CD14-positive monocyte (primary cell): ENCODE results near the gene SUGCT. TPM values are rescaled to one million over a fixed set of nuclear protein-coding genes. Genes with fewer than 3 reads are reported as not detected.

ENCODE experiments used
- DNase-seq, 3 donors: peaks; one replicate each; pipeline ENCODE4 v3.0.0-alpha.2; 2011 to 2022
- H2AFZ ChIP-seq: 2 replicates; pipeline ENCODE4 v1.6.0; 2012; ENCODE audit warnings: mild to moderate bottlenecking, low read depth, low read length, inconsistent platforms; ENCODE audit not compliant: insufficient read depth, poor library complexity, severe bottlenecking
- H3K27ac ChIP-seq, 2 donors: 1 replicate in 1 of 2; 2 replicates in 1 of 2; pipeline ENCODE4 v1.5.1; 2012 to 2013; ENCODE audit warnings: low read length in 2 of 2, control low read depth in 1 of 2, inconsistent platforms in 1 of 2, low read depth in 1 of 2, mild to moderate bottlenecking in 1 of 2
- H3K27me3 ChIP-seq, 2 donors: one replicate each; pipeline versions ENCODE4 v1.6.0 to v1.6.1; 2011 to 2013; ENCODE audit warnings: low read length in 2 of 2; ENCODE audit not compliant: control insufficient read depth in 2 of 2, insufficient read depth in 2 of 2
- H3K36me3 ChIP-seq, 2 donors: replicated peaks in 1 of 2; 1 replicate in 1 of 2; 2 replicates in 1 of 2; pipeline versions ENCODE4 v1.5.1 to v1.6.1; 2012 to 2013; ENCODE audit warnings: low read length in 2 of 2, control low read depth in 1 of 2, inconsistent platforms in 1 of 2, mild to moderate bottlenecking in 1 of 2; ENCODE audit not compliant: insufficient read depth in 2 of 2, control insufficient read depth in 1 of 2
- H3K4me1 ChIP-seq, 2 donors: 1 replicate in 1 of 2; 2 replicates in 1 of 2; pipeline versions ENCODE4 v1.5.1 to v1.6.1; 2012 to 2013; ENCODE audit warnings: low read length in 2 of 2, control low read depth in 1 of 2, inconsistent platforms in 1 of 2, mild to moderate bottlenecking in 1 of 2, moderate library complexity in 1 of 2; ENCODE audit not compliant: insufficient read depth in 2 of 2, control insufficient read depth in 1 of 2
- H3K4me2 ChIP-seq: replicated peaks from 2 replicates; pipeline ENCODE3; 2012; ENCODE audit warnings: low read length, moderate library complexity, mild to moderate bottlenecking; ENCODE audit not compliant: poor library complexity, severe bottlenecking; ENCODE audit errors: extremely low read depth
- H3K4me3 ChIP-seq, 3 experiments: fragments of 200-600 bp in 1 of 3; sonication (generic) in 1 of 3; replicated peaks in 1 of 3; 1 replicate in 2 of 3; 2 replicates in 1 of 3; pipeline ENCODE4 v1.5.1; 2011 to 2013; ENCODE audit warnings: low read length in 3 of 3, mild to moderate bottlenecking in 3 of 3, control low read depth in 2 of 3, low read depth in 2 of 3, inconsistent platforms in 1 of 3, moderate library complexity in 1 of 3
- H3K79me2 ChIP-seq: 2 replicates; pipeline ENCODE4 v1.6.0; 2012; ENCODE audit warnings: mild to moderate bottlenecking, control low read depth, inconsistent platforms, low read length, moderate library complexity; ENCODE audit not compliant: insufficient read depth
- H3K9ac ChIP-seq: 2 replicates; pipeline ENCODE4 v1.6.0; 2017; ENCODE audit warnings: low read length, mild to moderate bottlenecking; ENCODE audit not compliant: insufficient read depth, poor library complexity, severe bottlenecking
- H3K9me3 ChIP-seq, 2 donors: replicated peaks in 1 of 2; 1 replicate in 1 of 2; 2 replicates in 1 of 2; pipeline versions ENCODE4 v1.5.1 to v1.6.1; 2012 to 2013; ENCODE audit warnings: low read length in 2 of 2, control low read depth in 1 of 2; ENCODE audit not compliant: control insufficient read depth in 1 of 2, insufficient read depth in 1 of 2
- H4K20me1 ChIP-seq: 2 replicates; pipeline ENCODE4 v1.6.0; 2012; ENCODE audit warnings: mild to moderate bottlenecking, low read length, control low read depth, moderate library complexity; ENCODE audit not compliant: insufficient read depth
- H3K27ac Mint-ChIP-seq, 7 donors: one replicate each; pipeline ENCODE4 v1.8.0; 2020; ENCODE audit warnings: mild to moderate bottlenecking in 7 of 7, mixed read lengths in 7 of 7, moderate library complexity in 6 of 7, inconsistent platforms in 2 of 7
- H3K27me3 Mint-ChIP-seq, 3 donors: one replicate each; pipeline ENCODE4 v1.8.0; 2021 to 2022; ENCODE audit warnings: low read depth in 3 of 3, mild to moderate bottlenecking in 3 of 3, mixed read lengths in 3 of 3, moderate library complexity in 3 of 3, inconsistent platforms in 1 of 3
- H3K36me3 Mint-ChIP-seq, 2 donors: one replicate each; pipeline ENCODE4 v1.8.0; 2020; ENCODE audit warnings: mixed read lengths in 2 of 2, inconsistent platforms in 1 of 2, mild to moderate bottlenecking in 1 of 2
- H3K4me1 Mint-ChIP-seq: one replicate; pipeline ENCODE4 v1.8.0; 2020; ENCODE audit warnings: mild to moderate bottlenecking, mixed read lengths
- H3K4me3 Mint-ChIP-seq, 2 donors: one replicate each; pipeline ENCODE4 v1.8.0; 2020; ENCODE audit warnings: mild to moderate bottlenecking in 2 of 2, mixed read lengths in 2 of 2, moderate library complexity in 1 of 2
- H3K9me3 Mint-ChIP-seq, 7 donors: one replicate each; pipeline ENCODE4 v1.8.0; 2020 to 2022; ENCODE audit warnings: mixed read lengths in 7 of 7, mild to moderate bottlenecking in 6 of 7, moderate library complexity in 6 of 7, inconsistent platforms in 2 of 7
- WGBS: methylation state at CpG from one replicate; pipeline ENCODE4 v1.1.5; 2013; ENCODE audit warnings: missing lambda C conversion rate; ENCODE audit not compliant: insufficient coverage; 5-methylcytosine and 5-hydroxymethylcytosine counted together
- intact Hi-C, 2 donors: fragments of 100-400 bp; cut with micrococcal nuclease; formaldehyde crosslinking; loops; one replicate each; pipeline versions ENCODE4 v1.15.0 to v1.15.1; 2023
- polyA plus RNA-seq, 3 donors: library from polyadenylated mRNA; depleted of rRNA in 1 of 3; unstranded in 2 of 3; stranded (reverse) in 1 of 3; fragments of 300-500 nt in 2 of 3; fragments of >200 nt in 1 of 3; fragmentation: Illumina TruSeq in 2 of 3; gene quantifications; 1 replicate in 2 of 3; 2 replicates in 1 of 3; pipeline ENCODE4 v1.2.3, GENCODE V29; 2012 to 2021
- TF ChIP-seq, protein P1 (sequence below): fragments of 200-600 bp; IDR thresholded peaks from one replicate; pipeline ENCODE4 v1.8.0; 2022; ENCODE audit warnings: antibody characterized with exemption, mild to moderate bottlenecking

The SUGCT gene
- polyA plus RNA-seq, 3 donors: not detected

DNA sequence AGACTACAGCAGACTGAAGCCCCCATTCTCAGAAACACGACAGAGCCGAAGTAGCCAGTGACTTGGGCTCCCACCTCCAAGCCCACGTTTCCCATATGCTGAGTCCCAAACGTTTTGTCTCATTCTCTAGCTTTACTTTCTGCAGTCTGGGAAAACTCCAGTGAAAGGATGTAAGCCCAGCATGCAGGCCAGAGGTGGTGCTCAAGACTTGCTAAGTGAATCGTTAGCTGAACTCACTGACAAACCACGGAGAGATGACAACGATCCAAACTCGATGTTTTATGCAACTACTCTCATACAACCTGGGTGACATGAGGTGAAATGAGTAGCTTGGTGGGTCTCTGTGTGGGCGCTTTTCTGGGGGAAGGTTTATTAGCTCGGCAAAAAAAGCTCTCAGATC, 731.8 kb downstream of the SUGCT start:
- intact Hi-C loops: no loop called here
- Mint-ChIP-seq H3K4me1 (no peaks in the 10 kb centered on the region), H3K9me3 (peaks cover 0 to 11% (median 5%) of the 10 kb centered on the region in 7 donors), H3K4me3 (no peak overlapping the region), H3K36me3 (no peaks in the 10 kb centered on the region), H3K27me3 (peaks cover 0 to 5% (median 0%) of the 10 kb centered on the region in 3 donors), H3K27ac (no peak overlapping the region)
- H3K4me2 ChIP-seq: no peak overlapping the region
- no peaks in the 10 kb centered on the region for H4K20me1 ChIP-seq
- DNase-seq: no peak
- H3K9ac ChIP-seq: no peak overlapping the region
- H3K27ac ChIP-seq: no peak overlapping the region
- WGBS: 86% methylated on average over 4 of the region's 10 CpGs
- H3K9me3 ChIP-seq: no peaks in the 10 kb centered on the region
- no peak overlapping the region for H2AFZ ChIP-seq
- no peak overlapping the region for H3K4me3 ChIP-seq
- H3K4me1 ChIP-seq: no peaks in the 10 kb centered on the region
- TF ChIP-seq, protein P1, sequence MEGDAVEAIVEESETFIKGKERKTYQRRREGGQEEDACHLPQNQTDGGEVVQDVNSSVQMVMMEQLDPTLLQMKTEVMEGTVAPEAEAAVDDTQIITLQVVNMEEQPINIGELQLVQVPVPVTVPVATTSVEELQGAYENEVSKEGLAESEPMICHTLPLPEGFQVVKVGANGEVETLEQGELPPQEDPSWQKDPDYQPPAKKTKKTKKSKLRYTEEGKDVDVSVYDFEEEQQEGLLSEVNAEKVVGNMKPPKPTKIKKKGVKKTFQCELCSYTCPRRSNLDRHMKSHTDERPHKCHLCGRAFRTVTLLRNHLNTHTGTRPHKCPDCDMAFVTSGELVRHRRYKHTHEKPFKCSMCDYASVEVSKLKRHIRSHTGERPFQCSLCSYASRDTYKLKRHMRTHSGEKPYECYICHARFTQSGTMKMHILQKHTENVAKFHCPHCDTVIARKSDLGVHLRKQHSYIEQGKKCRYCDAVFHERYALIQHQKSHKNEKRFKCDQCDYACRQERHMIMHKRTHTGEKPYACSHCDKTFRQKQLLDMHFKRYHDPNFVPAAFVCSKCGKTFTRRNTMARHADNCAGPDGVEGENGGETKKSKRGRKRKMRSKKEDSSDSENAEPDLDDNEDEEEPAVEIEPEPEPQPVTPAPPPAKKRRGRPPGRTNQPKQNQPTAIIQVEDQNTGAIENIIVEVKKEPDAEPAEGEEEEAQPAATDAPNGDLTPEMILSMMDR: no peak
- no peaks in the 10 kb centered on the region for H3K79me2 ChIP-seq
- H3K27me3 ChIP-seq: no peaks in the 10 kb centered on the region
- H3K36me3 ChIP-seq: no peaks in the 10 kb centered on the region

GRCh38 chr7:40870108-40870507, 735.3 kb downstream of the SUGCT start:
- Histone ChIP-seq H3K79me2 (no peaks in the 10 kb centered on the region), H3K4me2 (no peak overlapping the region), H3K4me1 (no peaks in the 10 kb centered on the region), H3K27me3 (no peaks in the 10 kb centered on the region), H4K20me1 (no peaks in the 10 kb centered on the region), H3K9me3 (peaks cover 0 to 2% of the 10 kb centered on the region in 2 donors), H3K9ac (no peak overlapping the region), H3K36me3 (no peaks in the 10 kb centered on the region), H2AFZ (no peak overlapping the region), H3K4me3 (no peak overlapping the region), H3K27ac (no peak overlapping the region)
- Mint-ChIP-seq H3K36me3 (no peaks in the 10 kb centered on the region), H3K9me3 (peaks cover 0 to 14% (median 8%) of the 10 kb centered on the region in 7 donors), H3K27ac (no peak overlapping the region), H3K4me3 (no peak overlapping the region), H3K4me1 (no peaks in the 10 kb centered on the region), H3K27me3 (peaks cover 0 to 1% (median 0%) of the 10 kb centered on the region in 3 donors)
- intact Hi-C loops: no loop called here
- DNase-seq: no peak
- TF ChIP-seq, protein P1: no peak
